ENCODE measurements around the gene HBEGF.
A peak's percentile ranks its signal among the peaks of the same experiment; 100 is the strongest.

The HBEGF gene

DNA sequence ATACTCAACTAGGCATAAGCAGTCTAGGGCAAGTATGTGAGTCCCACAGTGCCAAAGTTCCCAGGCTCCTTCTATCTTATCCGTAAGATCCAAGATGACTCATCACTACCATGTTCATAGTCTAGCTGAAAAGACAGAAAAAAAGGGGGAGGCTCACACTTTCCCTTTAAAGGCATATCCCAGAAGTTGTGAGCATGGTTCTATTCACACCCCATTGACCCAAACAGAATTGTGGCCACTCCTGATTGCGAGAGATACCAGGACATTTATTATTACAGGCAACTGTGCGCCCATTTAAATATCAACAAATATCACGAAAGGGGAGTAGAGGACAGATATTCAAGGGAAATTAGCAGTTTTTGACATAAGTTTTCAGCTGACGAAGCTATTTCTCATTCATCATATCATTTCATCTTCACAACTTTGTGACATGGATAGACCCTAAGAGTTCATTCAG is 35.4 kb downstream of the HBEGF start:
- DNase-seq (ENCODE audit: extremely low spot score, insufficient read length, low read depth) (no peak), FAIRE-seq (no peak)

DNA sequence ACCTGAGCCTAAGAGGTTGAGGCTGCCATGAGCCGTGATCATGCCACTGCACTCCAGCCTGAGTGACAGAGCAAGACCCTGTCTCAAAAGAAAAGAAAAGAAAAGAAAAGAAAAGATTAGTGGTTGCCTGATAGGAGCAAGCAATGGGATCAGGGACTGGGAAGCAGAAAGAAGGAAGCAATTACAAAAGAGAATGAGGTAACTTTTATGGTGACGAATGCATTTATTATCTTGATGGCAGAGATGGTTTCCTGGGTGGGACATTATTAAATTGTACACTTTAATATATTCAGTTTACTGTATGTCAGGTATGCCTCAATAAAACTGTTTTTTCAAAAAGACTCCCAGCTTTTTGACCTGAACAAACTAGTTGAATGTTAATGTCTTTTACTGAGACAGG is 36.0 kb downstream of the HBEGF start:
- FAIRE-seq (no peak), DNase-seq (ENCODE audit: extremely low spot score, insufficient read length, low read depth) (no peak)

- no peak for DNase-seq (ENCODE audit: extremely low spot score, insufficient read length, low read depth)
- no peak for FAIRE-seq
Measured at GRCh38 chr5:140309706-140310249, 36.6 kb downstream of the HBEGF start.

- FAIRE-seq = no peak
- no peak for DNase-seq (ENCODE audit: extremely low spot score, insufficient read length, low read depth)
Measured at GRCh38 chr5:140305471-140305870, 40.9 kb downstream of the HBEGF start.

GRCh38 chr5:140303966-140304365 is 42.4 kb downstream of the HBEGF start:
- FAIRE-seq = no peak

GRCh38 chr5:140302786-140303639 is 43.4 kb downstream of the HBEGF start, which contains the start of gene PFDN1:
TSS of gene PFDN1 (minus strand) at chr5:140303101. CDS start at chr5:140303073, 28 bp downstream.
- FAIRE-seq (peak; percentile 94), DNase-seq (ENCODE audit: extremely low spot score, insufficient read length, low read depth) (peak; percentile 96)

More at GRCh38 chr5:140303966-140304365, 42.4 kb downstream of the HBEGF start:
- no peak for DNase-seq (ENCODE audit: extremely low spot score, insufficient read length, low read depth)

- DNase-seq (ENCODE audit: extremely low spot score, insufficient read length, low read depth) (no peak), FAIRE-seq (no peak)
Measured at GRCh38 chr5:140301136-140301535, 45.3 kb downstream of the HBEGF start.

DNA sequence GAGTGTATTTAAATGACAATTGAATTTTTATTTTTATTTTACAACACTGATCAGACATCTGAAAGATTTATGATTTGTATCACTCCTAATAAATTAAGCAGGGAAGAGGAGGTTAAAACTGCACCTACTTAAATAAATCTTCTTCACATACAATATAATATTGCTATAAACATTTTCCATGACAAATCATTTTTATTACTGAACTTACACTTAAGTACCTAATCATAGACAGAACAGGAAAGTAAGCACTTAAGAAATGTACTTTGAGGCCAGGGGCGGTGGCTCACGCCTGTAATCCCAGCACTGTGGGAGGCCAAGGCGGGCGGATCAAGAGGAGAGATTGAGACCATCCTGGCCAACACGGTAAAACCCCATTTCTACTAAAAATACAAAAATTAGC is 47.3 kb downstream of the HBEGF start:
- no peak for FAIRE-seq

GRCh38 chr5:140298183-140298601 is 48.2 kb downstream of the HBEGF start:
- DNase-seq (ENCODE audit: extremely low spot score, insufficient read length, low read depth) (no peak), FAIRE-seq (no peak)

More for the DNA sequence above, 47.3 kb downstream of the HBEGF start:
- DNase-seq (ENCODE audit: extremely low spot score, insufficient read length, low read depth) = no peak

- FAIRE-seq (no peak), DNase-seq (ENCODE audit: extremely low spot score, insufficient read length, low read depth) (no peak)
Measured at GRCh38 chr5:140297283-140297682, 49.1 kb downstream of the HBEGF start.

DNA sequence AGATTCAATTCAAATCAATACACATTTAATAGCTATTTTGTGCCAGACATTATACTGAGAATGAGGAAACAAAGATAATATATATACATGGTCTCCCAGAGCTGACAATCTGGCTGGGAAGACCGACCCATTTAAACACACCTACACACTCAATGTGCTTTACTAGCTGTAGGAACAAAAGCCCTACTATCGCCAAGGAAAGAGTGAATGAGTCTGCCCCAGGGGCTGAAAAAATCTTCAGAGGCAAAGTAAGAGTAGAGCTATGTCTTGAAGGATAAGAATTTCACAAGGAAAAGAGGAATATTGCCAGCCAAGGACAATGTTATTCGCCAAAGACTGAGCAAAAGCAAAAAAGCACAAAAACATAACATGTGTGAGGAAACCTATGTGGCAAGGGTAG is 50.1 kb downstream of the HBEGF start:
- DNase-seq (ENCODE audit: extremely low spot score, insufficient read length, low read depth) = no peak
- FAIRE-seq = no peak

GRCh38 chr5:140295414-140295813 is 51.0 kb downstream of the HBEGF start:
- no peak for DNase-seq (ENCODE audit: extremely low spot score, insufficient read length, low read depth)
- FAIRE-seq = no peak

GRCh38 chr5:140294753-140295152 is 51.6 kb downstream of the HBEGF start:
- DNase-seq (ENCODE audit: extremely low spot score, insufficient read length, low read depth) (no peak), FAIRE-seq (no peak)

- no peak for DNase-seq (ENCODE audit: extremely low spot score, insufficient read length, low read depth)
- FAIRE-seq = no peak
Measured at GRCh38 chr5:140293849-140294100, 52.6 kb downstream of the HBEGF start.

DNA sequence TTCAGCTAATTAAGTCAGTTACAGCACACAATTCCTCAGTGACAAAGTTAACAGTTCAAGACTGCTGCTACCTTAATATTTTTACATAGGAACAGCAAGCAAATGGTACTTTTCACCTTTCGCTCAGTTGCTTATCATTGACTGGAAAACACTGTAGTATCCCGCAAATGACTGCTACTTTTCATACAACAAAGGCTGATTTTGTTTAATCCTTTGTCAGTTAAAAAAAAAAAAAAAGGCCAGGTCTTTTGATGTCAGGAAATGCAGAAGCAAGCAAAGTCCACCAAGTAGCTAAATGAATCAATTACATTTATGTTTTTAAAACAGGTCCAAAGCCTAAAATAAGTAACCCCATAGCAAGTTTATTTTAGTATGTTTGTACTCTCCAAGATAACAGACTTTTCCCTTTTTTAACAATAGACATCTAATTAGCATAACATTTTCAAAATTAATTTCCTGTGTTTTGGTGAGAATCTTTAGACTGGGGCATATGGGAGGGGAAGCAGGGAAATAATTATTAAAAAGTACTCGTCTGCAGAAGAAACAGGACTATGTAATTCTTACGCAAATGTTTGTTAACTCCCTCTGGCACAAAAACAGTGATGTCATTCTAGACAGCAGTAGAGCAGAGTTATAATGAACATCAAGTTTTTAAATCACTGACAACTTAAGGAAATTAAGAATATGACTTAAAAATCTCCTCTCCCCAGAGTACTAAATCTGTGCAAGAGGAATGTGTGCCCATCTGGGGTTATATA is 53.1 kb downstream of the HBEGF start:
- FAIRE-seq (no peak), DNase-seq (ENCODE audit: extremely low spot score, insufficient read length, low read depth) (no peak)

DNA sequence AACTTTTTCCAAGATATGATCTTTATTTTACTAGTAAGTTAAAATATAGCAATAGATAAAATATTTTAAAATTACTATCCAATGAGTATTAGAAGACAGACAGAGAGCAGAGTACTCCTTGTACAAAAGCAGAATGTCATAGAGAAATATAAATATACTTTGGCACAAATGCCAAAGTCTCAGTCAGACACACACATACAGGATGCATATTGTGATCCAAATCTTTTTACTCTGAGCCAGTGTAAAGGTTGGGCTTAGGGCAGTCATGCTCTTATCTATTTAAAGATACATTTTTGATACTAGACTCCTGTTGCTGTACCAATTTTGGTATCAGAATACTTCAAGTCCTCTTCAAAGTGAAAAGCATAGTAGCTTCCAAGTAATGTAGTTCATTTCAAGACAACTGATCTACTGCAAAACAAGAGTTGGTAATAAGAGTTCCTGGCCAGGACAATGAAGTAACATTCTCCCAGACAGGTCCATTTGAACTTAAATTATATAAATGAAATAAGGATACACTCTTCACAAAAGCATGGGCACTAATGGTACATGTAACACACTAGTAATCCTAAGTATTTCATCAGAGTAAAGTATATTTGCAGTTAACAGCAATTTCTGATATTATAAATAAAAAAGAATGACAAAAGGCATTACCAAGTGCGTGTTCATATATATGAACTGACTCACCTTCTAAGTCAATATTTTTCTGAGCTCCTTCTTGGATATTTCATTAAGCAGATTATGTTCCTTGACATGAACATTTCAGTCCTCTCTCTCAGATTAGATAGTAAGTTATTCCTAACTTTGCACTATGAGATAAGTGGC is 54.0 kb downstream of the HBEGF start:
- FAIRE-seq = no peak
- no peak for DNase-seq (ENCODE audit: extremely low spot score, insufficient read length, low read depth)

GRCh38 chr5:140287801-140288521 is 58.4 kb downstream of the HBEGF start:
- DNase-seq (ENCODE audit: extremely low spot score, insufficient read length, low read depth) (no peak), FAIRE-seq (no peak)

- FAIRE-seq (no peak), DNase-seq (ENCODE audit: extremely low spot score, insufficient read length, low read depth) (no peak)
Measured at GRCh38 chr5:140286424-140286823, 60.0 kb downstream of the HBEGF start.

DNA sequence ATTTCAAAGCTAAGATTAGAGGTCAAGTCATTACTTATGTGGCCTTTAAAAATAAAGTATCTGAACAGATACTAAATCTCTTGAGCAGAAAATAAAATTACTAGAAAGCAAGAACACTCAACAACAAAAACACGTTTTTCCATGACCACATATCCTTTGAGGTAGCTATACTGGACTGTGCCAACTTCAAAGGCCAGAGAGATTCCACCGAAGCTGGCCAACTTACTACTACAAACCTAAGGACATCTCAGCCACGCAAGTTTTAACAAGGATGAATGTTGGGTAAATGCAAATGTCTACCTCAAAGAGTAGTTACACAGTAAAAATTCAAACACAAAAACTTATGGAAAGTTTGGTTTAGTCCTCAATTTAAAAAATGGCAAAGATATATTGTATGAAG is 62.4 kb downstream of the HBEGF start:
- peak; percentile 55 for FAIRE-seq
- no peak for DNase-seq (ENCODE audit: extremely low spot score, insufficient read length, low read depth)
